Calu3 (cell line): ENCODE measurements around the gene GGNBP2. TPM values are rescaled to one million over a fixed set of nuclear protein-coding genes. Genes with fewer than 3 reads are reported as not detected.

Experiments
- BruUV-seq: library from RNA; stranded (reverse); fragments of 400-500 nt; replicated peaks from 2 replicates; lab custom pipeline; 2021; lab: Mats Ljungman, UMichigan
- CTCF ChIA-PET: fragments of 300-600 bp; sonication (Branson Sonifier 250); formaldehyde crosslinking; loops from one replicate; lab custom pipeline; 2022; ENCODE audit warnings: antibody characterized with exemption; lab: Charles Lee
- DNase-seq: peaks from one replicate; pipeline ENCODE4 v3.0.0; 2022
- H3K27ac Mint-ChIP-seq: one replicate; pipeline ENCODE4 v1.8.0; 2022; ENCODE audit warnings: mixed read lengths; ENCODE audit not compliant: unreplicated experiment
- H3K27me3 Mint-ChIP-seq: one replicate; pipeline ENCODE4 v1.8.0; 2022; ENCODE audit warnings: mixed read lengths; ENCODE audit not compliant: unreplicated experiment
- H3K36me3 Mint-ChIP-seq: one replicate; pipeline ENCODE4 v1.8.0; 2022; ENCODE audit warnings: mild to moderate bottlenecking, moderate library complexity, mixed read lengths; ENCODE audit not compliant: insufficient read depth, unreplicated experiment
- H3K4me1 Mint-ChIP-seq: one replicate; pipeline ENCODE4 v1.8.0; 2022; ENCODE audit warnings: mild to moderate bottlenecking, low read depth, mixed read lengths; ENCODE audit not compliant: unreplicated experiment
- H3K4me3 Mint-ChIP-seq: one replicate; pipeline ENCODE4 v1.8.0; 2022; ENCODE audit warnings: mild to moderate bottlenecking, low read depth, moderate library complexity, mixed read lengths; ENCODE audit not compliant: unreplicated experiment
- H3K9me3 Mint-ChIP-seq: one replicate; pipeline ENCODE4 v1.8.0; 2022; ENCODE audit warnings: low read depth, mixed read lengths; ENCODE audit not compliant: unreplicated experiment
- CTCF ChIP-seq: fragments of 200-600 bp; IDR thresholded peaks from one replicate; pipeline ENCODE4 v1.8.0; 2022; ENCODE audit warnings: antibody characterized with exemption; ENCODE audit not compliant: unreplicated experiment
- intact Hi-C: fragments of 100-400 bp; cut with micrococcal nuclease; formaldehyde crosslinking; loops from one replicate; pipeline ENCODE4 v1.10.0; 2022; ENCODE audit not compliant: unreplicated experiment
- total RNA-seq: library from RNA; stranded (reverse); gene quantifications from 2 replicates; pipeline ENCODE4 v1.2.3, GENCODE V29; 2022

GGNBP2 gene
- total RNA-seq, 1 experiment from 2014 or later = 266 TPM

- CTCF ChIA-PET = interaction anchor here (0.7 to 7.9 kb wide), 5 partner anchors 11 to 21 kb away, joined by 3 to 67 read pairs (median 3); partner anchors contain the start of gene MRM1
- no TSS peak for BruUV-seq
Measured at GRCh38 chr17:36614081-36614480, 69.4 kb downstream of the GGNBP2 start.

GRCh38 chr17:36614933-36615332 is 70.2 kb downstream of the GGNBP2 start:
- BruUV-seq = no TSS peak
- intact Hi-C loops = no loop called here
- H3K27me3 Mint-ChIP-seq = no peaks in the 10 kb centered on the region
- DNase-seq = no peak
- CTCF ChIA-PET = interaction anchor here (0.7 to 7.9 kb wide), 5 partner anchors 12 to 236 kb away, joined by 3 to 67 read pairs (median 3); partner anchors contain the start of gene MRM1
- H3K36me3 Mint-ChIP-seq = no peaks in the 10 kb centered on the region
- no peak for TF ChIP-seq CTCF
- H3K4me3 Mint-ChIP-seq = no peak overlapping the region
- no peaks in the 10 kb centered on the region for H3K9me3 Mint-ChIP-seq
- peaks cover 7% of the 10 kb centered on the region for H3K4me1 Mint-ChIP-seq
- no peak overlapping the region for H3K27ac Mint-ChIP-seq

More at GRCh38 chr17:36614081-36614480, 69.4 kb downstream of the GGNBP2 start:
- H3K27me3 Mint-ChIP-seq = no peaks in the 10 kb centered on the region
- no peak for TF ChIP-seq CTCF
- no peak overlapping the region for H3K4me3 Mint-ChIP-seq
- no peak overlapping the region for H3K27ac Mint-ChIP-seq
- peaks cover 7% of the 10 kb centered on the region for H3K4me1 Mint-ChIP-seq
- intact Hi-C loops = no loop called here
- no peak for DNase-seq
- no peaks in the 10 kb centered on the region for H3K36me3 Mint-ChIP-seq
- H3K9me3 Mint-ChIP-seq = no peaks in the 10 kb centered on the region

- no peak overlapping the region for H3K4me3 Mint-ChIP-seq
- no peaks in the 10 kb centered on the region for H3K36me3 Mint-ChIP-seq
- no peaks in the 10 kb centered on the region for H3K9me3 Mint-ChIP-seq
- H3K4me1 Mint-ChIP-seq = peaks cover 7% of the 10 kb centered on the region
- CTCF ChIA-PET = interaction anchor here (0.6 to 7.9 kb wide), 10 partner anchors 10 to 1128 kb away, joined by 3 to 67 read pairs (median 4); partner anchors contain the start of gene MRM1
- H3K27me3 Mint-ChIP-seq = no peaks in the 10 kb centered on the region
- H3K27ac Mint-ChIP-seq = no peak overlapping the region
- no peak for TF ChIP-seq CTCF
- DNase-seq = no peak
- intact Hi-C loops = no loop called here
- no TSS peak for BruUV-seq
Measured at GRCh38 chr17:36616061-36617029, 71.6 kb downstream of the GGNBP2 start.

GRCh38 chr17:36617773-36618172 is 73.1 kb downstream of the GGNBP2 start:
- no peaks in the 10 kb centered on the region for H3K36me3 Mint-ChIP-seq
- BruUV-seq = no TSS peak
- intact Hi-C loops = no loop called here
- CTCF ChIA-PET = interaction anchor here (0.5 to 1.0 kb wide), 3 partner anchors 26 to 1900 kb away, joined by 3 to 6 read pairs (median 3); no protein-coding TSS in a partner anchor
- no peaks in the 10 kb centered on the region for H3K9me3 Mint-ChIP-seq
- no peaks in the 10 kb centered on the region for H3K27me3 Mint-ChIP-seq
- no peak for DNase-seq
- TF ChIP-seq CTCF = no peak
- peaks cover 7% of the 10 kb centered on the region for H3K4me1 Mint-ChIP-seq
- H3K27ac Mint-ChIP-seq = no peak overlapping the region
- H3K4me3 Mint-ChIP-seq = no peak overlapping the region
